GM18519 (cell line): ENCODE measurements around the gene PBXIP1.
"Not testable (repeated sequence)": the region's sequence is repeated elsewhere in the genome, so short reads cannot be mapped to it uniquely, and the experiment has no call there.

Source experiments
- ATAC-seq: cut with Tn5 transposase; IDR thresholded peaks from one replicate; pipeline ENCODE4 v1.9.1; 2021; ENCODE audit warnings: mild to moderate bottlenecking, moderate library complexity; ENCODE audit not compliant: unreplicated experiment, low FRiP score

The PBXIP1 gene

DNA sequence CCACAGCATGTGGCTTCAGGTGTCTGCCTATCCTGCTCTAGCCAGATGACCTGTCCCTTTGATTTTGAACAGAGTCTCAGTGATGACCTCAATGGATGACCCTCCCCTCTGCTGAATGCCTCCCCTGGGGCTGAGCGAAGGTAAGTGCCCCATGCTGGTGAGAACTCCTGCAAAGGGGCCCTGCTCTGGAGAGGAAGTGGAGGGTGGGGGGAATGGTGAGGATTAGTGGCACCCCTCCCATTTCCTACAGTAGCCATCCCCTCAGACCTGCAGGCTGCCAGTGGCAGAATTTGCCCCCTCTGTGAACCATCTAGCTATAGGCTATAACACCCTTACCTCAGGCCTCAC, 15.7 kb downstream of the PBXIP1 start:
- ATAC-seq, result no peak

DNA sequence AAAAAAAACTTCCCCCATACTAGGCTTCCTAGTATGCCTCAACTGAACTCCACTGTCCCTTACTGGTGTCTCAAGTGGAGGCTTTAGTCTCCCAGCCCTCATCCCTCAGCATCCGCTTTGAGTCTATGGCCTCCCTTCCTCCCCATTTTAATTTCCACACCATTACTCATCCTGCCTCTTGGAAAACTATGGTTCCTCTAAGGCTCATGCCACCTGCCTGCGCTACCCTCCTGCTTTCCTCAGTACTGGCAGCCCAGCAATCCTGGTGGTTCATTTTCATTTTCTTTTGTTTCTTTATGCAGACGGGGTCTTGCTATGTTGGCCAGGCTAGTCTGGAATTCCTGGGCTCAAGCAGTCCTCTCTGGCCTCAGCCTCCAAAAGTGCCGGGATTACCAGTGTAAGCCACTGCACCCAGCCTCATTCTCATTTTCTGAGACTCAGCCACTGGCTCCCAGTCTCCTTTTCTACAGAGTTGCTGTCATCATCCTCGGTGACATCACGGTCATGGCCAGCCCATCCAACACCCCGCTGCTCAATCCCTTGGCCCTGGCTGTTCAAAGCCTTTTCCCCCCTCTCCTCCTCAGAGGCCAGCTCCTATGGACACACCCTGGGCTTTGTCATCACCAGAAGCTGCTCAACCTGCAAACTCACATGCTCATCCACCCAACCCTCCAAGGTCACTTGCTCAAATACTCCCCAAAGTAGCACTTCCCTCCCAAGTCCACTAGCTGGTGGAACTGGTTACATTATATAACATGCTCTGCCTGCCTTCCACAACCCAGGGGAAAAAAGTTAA, 17.1 kb downstream of the PBXIP1 start:
- no peak for ATAC-seq

DNA sequence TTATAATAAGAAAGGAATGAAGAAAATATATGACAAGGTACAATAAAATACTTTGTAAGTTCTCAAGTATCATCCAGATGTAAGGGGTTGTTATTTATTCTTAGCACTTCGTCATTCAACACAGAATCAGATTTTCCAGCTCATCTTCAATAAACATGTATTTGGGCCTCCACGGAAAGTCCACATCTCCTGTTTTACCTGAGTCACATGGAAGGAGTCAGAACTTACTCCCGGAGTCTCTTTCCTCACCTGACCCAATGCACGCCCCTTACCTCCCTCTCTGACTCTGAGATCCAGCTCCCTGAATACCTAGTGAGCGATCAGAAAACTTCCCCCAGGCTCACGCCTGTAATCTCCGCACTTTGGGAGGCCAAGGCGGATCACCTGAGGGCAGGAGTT, 17.9 kb downstream of the PBXIP1 start:
- ATAC-seq, result no peak

DNA sequence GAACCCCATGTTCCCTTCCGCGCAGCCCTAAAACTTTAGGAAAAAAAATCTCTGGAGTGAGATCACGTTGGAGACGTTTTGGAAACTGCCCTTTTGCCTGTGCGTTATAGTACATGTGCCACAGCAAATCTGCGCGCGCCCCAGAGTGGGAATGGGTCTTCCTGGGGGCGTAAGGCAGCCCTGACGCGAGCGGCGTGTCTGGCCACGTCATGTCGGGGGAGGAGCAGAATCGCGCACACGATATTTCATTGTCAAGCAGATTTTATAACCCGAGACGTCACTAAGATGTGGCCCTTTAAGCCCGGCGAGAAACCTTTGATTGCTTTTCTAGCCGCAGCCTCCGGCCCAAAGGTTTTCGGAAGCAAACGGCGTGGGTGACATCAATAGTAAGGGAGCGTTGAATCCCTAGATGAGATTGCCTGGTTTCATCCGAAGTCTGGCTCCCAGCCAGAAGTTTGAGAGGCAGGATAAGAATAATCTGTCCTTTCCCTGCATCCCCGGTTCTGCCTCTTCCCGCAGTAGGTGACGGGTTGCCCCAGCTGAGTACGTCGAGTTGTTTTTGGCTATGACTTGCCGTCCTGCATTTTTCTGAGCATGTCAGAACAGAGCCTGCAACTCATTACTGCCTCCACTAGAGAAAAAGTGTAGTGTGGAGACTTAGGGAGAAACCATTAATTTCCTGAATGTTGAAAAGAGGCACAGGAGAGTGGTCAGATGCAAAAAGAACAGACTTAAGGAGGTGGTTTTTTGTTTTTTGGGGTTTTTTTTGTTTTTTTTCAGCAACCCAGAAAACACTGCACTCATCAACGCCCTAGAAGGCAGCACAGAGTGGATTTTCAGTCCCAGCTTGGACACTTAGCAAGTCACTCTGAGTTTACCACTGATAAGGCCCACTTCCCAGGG, 18.6 kb downstream of the PBXIP1 start:
- peak; percentile 27 for ATAC-seq

GRCh38 chr1:154936555-154937084, 19.3 kb downstream of the PBXIP1 start, which contains the start of gene PMVK:
TSS of gene PMVK (minus strand) at chr1:154936719. CDS start at chr1:154936685, 34 bp downstream.
- ATAC-seq, result peak; percentile 47

DNA sequence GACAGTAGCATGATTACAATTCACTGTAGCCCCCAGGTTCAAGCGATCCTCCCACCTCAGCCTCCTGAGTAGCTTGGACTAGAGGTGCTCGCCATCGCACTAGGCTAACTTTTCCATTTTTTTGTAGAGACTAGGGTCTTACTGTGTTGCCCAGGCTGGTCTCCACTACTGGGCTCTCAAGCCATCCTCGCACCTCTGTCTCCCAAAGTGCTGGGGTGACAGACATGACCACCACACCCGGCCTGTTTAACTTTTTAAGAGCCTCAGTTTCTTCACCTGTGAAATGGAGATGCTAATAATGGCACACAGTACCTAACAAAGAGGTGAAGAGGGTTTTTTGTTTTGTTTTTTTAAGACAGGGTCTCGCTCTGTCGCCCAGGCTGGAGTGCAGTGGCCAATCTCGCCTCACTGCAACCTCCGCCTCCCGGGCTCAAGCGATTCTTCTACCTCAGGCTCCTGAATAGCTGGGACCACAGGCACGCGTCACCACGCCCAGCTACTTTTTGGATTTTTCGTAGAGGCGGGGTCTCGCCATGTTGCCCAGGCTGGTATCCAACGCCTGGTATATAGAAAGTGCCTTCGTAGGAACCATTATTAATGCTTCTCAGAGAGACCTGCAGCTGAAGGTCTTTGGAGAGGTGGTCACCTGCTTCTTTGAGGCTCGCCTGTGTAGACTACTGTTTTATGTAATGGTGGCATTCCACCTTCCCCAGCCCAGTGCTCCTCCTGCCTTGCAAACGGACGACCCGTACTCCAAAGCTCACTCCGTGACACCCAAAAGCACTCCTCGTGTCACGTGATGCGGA, 19.9 kb downstream of the PBXIP1 start:
- no peak for ATAC-seq

DNA sequence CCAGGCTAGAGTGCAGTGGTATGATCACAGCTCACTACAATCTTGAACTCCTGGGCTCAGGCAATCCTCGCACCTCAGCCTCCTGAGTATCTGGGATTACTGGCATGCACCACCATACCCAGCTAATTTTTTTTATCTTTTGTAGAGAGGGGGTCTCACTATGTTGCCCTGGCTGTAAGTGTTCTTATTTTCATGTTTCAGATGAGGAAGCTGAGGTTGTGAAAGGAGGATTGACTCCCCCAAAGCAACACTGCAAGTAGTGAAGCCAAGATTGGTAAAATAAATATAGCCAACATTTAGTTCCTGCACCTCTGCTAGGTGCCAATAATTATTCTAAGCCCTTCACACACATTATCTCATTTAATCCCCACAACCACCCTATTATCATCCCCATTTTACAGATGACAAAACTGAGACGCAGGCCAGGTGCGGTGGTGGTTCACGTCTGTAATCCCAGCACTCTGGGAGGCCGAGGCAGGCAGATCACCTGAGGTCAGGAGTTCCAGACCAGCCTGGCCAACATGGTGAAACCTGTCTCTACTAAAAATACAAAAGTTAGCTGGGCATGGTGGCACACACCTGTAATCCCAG, 21.4 kb downstream of the PBXIP1 start:
- no peak for ATAC-seq

- no peak for ATAC-seq
These were observed 23.9 kb downstream of the PBXIP1 start for GRCh38 chr1:154931940-154932487.

- ATAC-seq, result no peak
These were observed 29.7 kb downstream of the PBXIP1 start for GRCh38 chr1:154926201-154926600.

GRCh38 chr1:154925335-154926170, 30.3 kb downstream of the PBXIP1 start:
- no peak for ATAC-seq

- ATAC-seq, result no peak
These were observed 32.2 kb downstream of the PBXIP1 start for GRCh38 chr1:154923695-154924094.

DNA sequence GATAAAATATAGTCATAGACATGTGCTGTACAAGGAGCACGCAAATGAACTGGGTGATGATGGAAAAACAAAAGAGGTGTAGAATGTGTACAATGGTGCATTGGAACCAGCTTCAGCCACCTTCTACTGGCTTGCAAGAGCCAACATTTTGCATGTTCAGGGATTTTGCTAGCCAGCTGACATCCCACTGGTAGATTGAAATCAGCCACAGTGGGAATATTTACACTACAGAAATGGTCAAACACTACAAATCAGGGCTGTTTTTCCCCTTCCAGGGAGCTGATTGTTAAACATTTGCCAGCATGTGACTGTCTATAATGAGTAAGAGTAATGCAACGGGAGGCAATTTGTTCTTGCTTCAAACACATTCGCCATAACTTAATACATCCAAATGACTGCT, 42.6 kb downstream of the PBXIP1 start:
- no peak for ATAC-seq

- ATAC-seq, result no peak
These were observed 43.1 kb downstream of the PBXIP1 start for GRCh38 chr1:154912755-154913154.

DNA sequence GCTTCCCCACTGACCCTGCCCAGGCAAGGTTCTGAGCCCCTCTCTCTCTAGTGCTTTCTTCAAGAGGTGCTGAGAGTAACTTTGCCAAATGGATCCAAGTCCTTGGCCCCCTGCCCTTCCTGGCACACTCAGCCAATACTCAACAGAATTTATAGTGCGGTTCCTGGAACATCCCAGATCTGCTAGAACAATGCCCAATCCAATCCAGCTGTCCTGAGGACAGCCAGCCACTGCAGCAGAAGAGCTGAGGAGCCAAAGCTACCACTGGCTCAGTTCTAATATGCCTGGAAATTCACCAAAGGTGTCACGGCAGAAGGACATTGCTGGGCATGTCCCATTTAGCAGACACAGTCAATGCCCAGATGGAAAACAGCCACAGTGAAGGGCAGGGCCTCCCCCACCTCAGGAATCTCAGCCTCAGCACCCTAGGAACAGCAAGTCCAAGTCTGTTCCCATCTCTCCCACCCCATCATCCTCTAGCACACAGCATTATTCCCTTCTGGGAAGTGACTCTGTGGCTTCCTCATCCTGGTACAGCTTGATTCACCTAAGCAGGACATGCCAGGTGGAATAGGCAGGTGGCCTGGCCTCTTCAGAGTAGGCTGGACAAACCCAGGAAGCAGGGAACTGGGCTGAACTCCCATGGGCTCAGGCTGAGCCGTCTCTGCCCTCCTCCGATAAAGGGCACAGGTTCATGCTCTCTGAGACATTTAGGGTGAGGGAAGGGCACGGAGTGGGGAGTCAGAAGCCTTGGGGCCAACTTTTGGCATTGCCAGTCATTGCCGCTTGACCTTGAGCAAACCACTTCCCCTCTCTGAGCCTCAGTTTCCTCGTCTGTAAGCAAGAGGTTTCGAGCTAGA, 44.0 kb downstream of the PBXIP1 start:
- no peak for ATAC-seq

- ATAC-seq, result no peak
These were observed 45.0 kb downstream of the PBXIP1 start for GRCh38 chr1:154910851-154911250.

DNA sequence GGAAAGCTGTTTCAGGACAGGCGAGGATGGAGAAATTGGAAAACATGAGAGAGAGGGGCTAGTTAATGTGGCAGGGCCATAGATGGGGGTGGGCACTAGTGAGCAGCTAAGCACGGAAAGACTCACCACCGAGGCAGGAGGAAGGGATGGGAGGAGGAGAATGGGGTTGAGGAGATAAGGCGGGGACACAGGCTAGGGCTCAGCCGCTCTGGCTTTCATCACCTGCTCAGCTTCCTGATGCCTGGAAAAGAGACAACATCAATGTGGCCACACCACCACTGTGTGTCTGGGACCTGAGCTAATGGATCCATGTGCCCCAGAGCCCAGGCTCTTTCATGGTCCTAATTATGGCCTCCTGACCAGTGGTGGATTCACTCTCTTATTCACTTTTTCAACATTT, 47.0 kb downstream of the PBXIP1 start:
- ATAC-seq, result no peak

GRCh38 chr1:154908129-154908528, 47.8 kb downstream of the PBXIP1 start:
- not testable (repeated sequence) for ATAC-seq

DNA sequence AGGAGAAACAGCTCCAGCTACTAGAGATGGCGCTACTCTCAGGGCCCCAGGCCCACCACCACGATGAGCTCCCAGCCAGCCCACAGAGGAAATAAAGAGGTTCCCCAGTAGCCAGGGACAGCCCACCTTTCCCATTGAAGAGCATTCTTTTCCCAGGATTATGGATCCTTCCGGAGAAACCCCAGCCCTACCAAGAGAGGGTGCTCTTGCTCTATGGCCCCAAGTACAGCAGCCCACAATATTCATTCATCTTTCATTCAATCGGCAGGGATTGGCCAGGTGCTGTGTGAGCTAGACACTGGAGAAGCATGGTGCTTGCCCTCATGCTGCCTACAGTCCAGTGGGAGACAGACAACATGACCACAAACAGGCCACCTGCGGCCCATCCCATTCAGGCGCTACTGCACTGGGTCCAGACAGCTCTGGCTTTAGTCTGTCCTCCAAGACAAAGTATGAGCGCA, 49.2 kb downstream of the PBXIP1 start:
- ATAC-seq, result no peak
